ENCODE results near the gene ECEL1. TPM values are rescaled to one million over a fixed set of nuclear protein-coding genes. Genes with fewer than 3 reads are reported as not detected.
"Not testable (repeated sequence)": the region's sequence is repeated elsewhere in the genome, so short reads cannot be mapped to it uniquely, and the experiment has no call there.

Gene ECEL1
- total and polyA plus RNA-seq, 12 donors = 3.9 to 31.7 (median 7.3) TPM

GRCh38 chr2:232441147-232441651, 46.4 kb downstream of the ECEL1 start:
- DNase-seq = peak in 1 of 7 donors; percentile 10
- 77 to 92% (median 81%) methylated on average over 3 to 12 of the region's 12 CpGs for WGBS, 4 donors
- Histone ChIP-seq H3K36me3 (replicated peaks in 1 of 2) (no peaks in the 10 kb centered on the region), H3K27ac (no peak overlapping the region), H3K9me3 (replicated peaks in 1 of 3) (no peaks in the 10 kb centered on the region), H3K27me3 (no peaks in the 10 kb centered on the region), H3K4me1 (replicated peaks in 1 of 2) (peaks cover 5 to 6% of the 10 kb centered on the region in 2 donors), H3K4me3 (no peak overlapping the region)
- intact Hi-C loops (cut with DNase I) = loop anchor here in 1 of 2 donors (2.0 kb wide), 1 partner anchor 538 kb away; no protein-coding TSS in a partner anchor
- TF ChIP-seq POLR2A (IDR thresholded peaks at IDR 0.05) (no peak), CTCF (IDR thresholded peaks at IDR 0.05) (no peak)

- H3K36me3 ChIP-seq (replicated peaks in 1 of 2); H3K4me3 ChIP-seq; H3K9me3 ChIP-seq (replicated peaks in 1 of 3); H3K27ac ChIP-seq; H3K27me3 ChIP-seq; H3K4me1 ChIP-seq (replicated peaks in 1 of 2): not testable (repeated sequence)
- intact Hi-C loops (cut with DNase I) = loop anchor here in 1 of 2 donors (2.0 kb wide), 1 partner anchor 538 kb away; no protein-coding TSS in a partner anchor
- peak; percentile 82 to 97 (median 95) for TF ChIP-seq CTCF (IDR thresholded peaks at IDR 0.05)
- 12 to 20% (median 16%) methylated on average over 6 to 15 of the region's 16 CpGs for WGBS, 4 donors
- peak; percentile 82 to 93 (median 88) for DNase-seq
Observed at GRCh38 chr2:232440220-232441018, 47.2 kb downstream of the ECEL1 start.

GRCh38 chr2:232439758-232440135, 47.9 kb downstream of the ECEL1 start:
- Histone ChIP-seq H3K4me3 (no peak overlapping the region), H3K36me3 (replicated peaks in 1 of 2) (no peaks in the 10 kb centered on the region), H3K27ac (no peak overlapping the region), H3K4me1 (replicated peaks in 1 of 2) (peaks cover 5 to 6% of the 10 kb centered on the region in 2 donors), H3K27me3 (no peaks in the 10 kb centered on the region), H3K9me3 (replicated peaks in 1 of 3) (no peaks in the 10 kb centered on the region)
- TF ChIP-seq POLR2A (IDR thresholded peaks at IDR 0.05) (no peak), CTCF (IDR thresholded peaks at IDR 0.05) (peak in 1 of 6 experiments; percentile 52)
- 7 to 28% (median 22%) methylated on average over 1 to 3 of the region's 5 CpGs for WGBS, 4 donors
- peak in 1 of 7 donors; percentile 13 for DNase-seq
- intact Hi-C loops (cut with DNase I) = loop anchor here (2.0 to 5.0 kb wide), 2 partner anchors 537 kb away; no protein-coding TSS in a partner anchor

- Histone ChIP-seq H3K27ac (no peak overlapping the region), H3K4me3 (no peak overlapping the region), H3K27me3 (no peaks in the 10 kb centered on the region), H3K9me3 (replicated peaks in 1 of 3) (no peaks in the 10 kb centered on the region), H3K36me3 (replicated peaks in 1 of 2) (no peaks in the 10 kb centered on the region), H3K4me1 (replicated peaks in 1 of 2) (peaks cover 3 to 4% of the 10 kb centered on the region in 2 donors)
- WGBS, 4 donors = 18 to 76% (median 74%) methylated on average over 2 to 21 of the region's 22 CpGs; no CpG with 5 or more reads in 1 of the 4 donors
- DNase-seq = peak in 5 of 7 donors; percentile 8 to 55 (median 35)
- intact Hi-C loops (cut with DNase I) = loop anchor here in 1 of 2 donors (5.0 kb wide), 1 partner anchor 537 kb away; no protein-coding TSS in a partner anchor
- TF ChIP-seq POLR2A (IDR thresholded peaks at IDR 0.05) = no peak
- TF ChIP-seq CTCF (IDR thresholded peaks at IDR 0.05) = peak in 4 of 6 experiments; percentile 44 to 62 (median 54)
Observed at GRCh38 chr2:232438951-232439757, 48.5 kb downstream of the ECEL1 start.
